ENCODE results near the gene ZNF112.

DNA sequence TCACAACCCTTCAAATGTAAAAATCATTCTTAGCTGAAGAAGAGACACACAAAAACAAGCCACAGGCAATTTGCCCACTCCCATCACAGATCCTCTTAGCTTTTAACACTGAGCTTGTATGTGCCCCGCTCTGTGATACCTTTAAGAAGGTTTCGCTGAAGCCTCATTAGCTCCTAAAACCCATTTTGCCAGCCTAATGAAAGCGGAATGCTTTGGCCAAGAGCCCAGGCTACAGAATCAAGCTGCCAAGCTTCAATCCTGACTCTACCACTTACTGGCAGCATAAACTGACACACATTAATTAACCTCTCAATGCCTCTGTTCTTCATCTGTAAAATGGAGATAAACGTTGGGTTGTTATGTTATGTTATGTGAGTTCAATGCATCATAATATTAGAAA, 10.5 kb downstream of the ZNF112 start:
- TF ChIP-seq SP1 (IDR thresholded peaks at IDR 0.05) (no peak), HDGF (IDR thresholded peaks at IDR 0.05; ENCODE audit: borderline replicate concordance) (no peak), SUZ12 (IDR thresholded peaks at IDR 0.05) (no peak), ELF4 (IDR thresholded peaks at IDR 0.05) (no peak), ZNF384 (IDR thresholded peaks at IDR 0.05) (no peak), ARNT (IDR thresholded peaks at IDR 0.05) (no peak), FOXK2 (IDR thresholded peaks at IDR 0.05) (no peak), FOXA1 (IDR thresholded peaks at IDR 0.05) (no peak), TARDBP (IDR thresholded peaks at IDR 0.05) (no peak)
